Activated CD4-positive, alpha-beta memory T cell treated with anti-CD3 and anti-CD28 coated beads for 36 hours (primary cell): ENCODE measurements around the gene CDK11A. TPM values are rescaled to one million over a fixed set of nuclear protein-coding genes. Genes with fewer than 3 reads are reported as not detected.
A peak's percentile ranks its signal among the peaks of the same experiment; 100 is the strongest.
"Not testable (repeated sequence)": the region's sequence is repeated elsewhere in the genome, so short reads cannot be mapped to it uniquely, and the experiment has no call there.

ENCODE experiments used
- CTCF ChIA-PET: fragments of 350-600 bp; sonication (Branson Sonifier 250); formaldehyde crosslinking; loops from one replicate; lab custom pipeline; 2021; ENCODE audit warnings: antibody characterized with exemption, inconsistent platforms; lab: Charles Lee
- POLR2A ChIA-PET: fragments of 350-600 bp; sonication (Branson Sonifier 250); formaldehyde crosslinking; loops from one replicate; lab custom pipeline; 2021; ENCODE audit warnings: antibody characterized with exemption; lab: Charles Lee
- DNase-seq: peaks from one replicate; pipeline ENCODE4 v3.0.0-alpha.2; 2020
- H3K27ac Mint-ChIP-seq: one replicate; pipeline ENCODE4 v1.8.0; 2021; ENCODE audit warnings: mixed read lengths
- H3K27me3 Mint-ChIP-seq: one replicate; pipeline ENCODE4 v1.8.0; 2021; ENCODE audit warnings: mixed read lengths
- H3K36me3 Mint-ChIP-seq: one replicate; pipeline ENCODE4 v1.8.0; 2021; ENCODE audit warnings: mixed read lengths
- H3K4me1 Mint-ChIP-seq: one replicate; pipeline ENCODE4 v1.8.0; 2021; ENCODE audit warnings: low read depth, mixed read lengths
- H3K4me3 Mint-ChIP-seq: one replicate; pipeline ENCODE4 v1.8.0; 2021; ENCODE audit warnings: mild to moderate bottlenecking, mixed read lengths
- H3K9me3 Mint-ChIP-seq: one replicate; pipeline ENCODE4 v1.8.0; 2021; ENCODE audit warnings: mixed read lengths
- intact Hi-C: fragments of 100-400 bp; cut with micrococcal nuclease; formaldehyde crosslinking; loops from one replicate; pipeline ENCODE4 v1.15.1; 2023
- total RNA-seq, 2 experiments: library from RNA; stranded (reverse); gene quantifications; one replicate each; pipeline ENCODE4 v1.2.3, GENCODE V29; 2021

CDK11A gene
- 10 to 100 TPM; 44.5 to 49.1 TPM for total RNA-seq

- Mint-ChIP-seq H3K36me3 (peaks cover 14% of the 10 kb centered on the region), H3K27ac (peak within 1 kb of the TSS; percentile 92), H3K4me3 (peak within 1 kb of the TSS; percentile 87), H3K4me1 (peaks cover 17% of the 10 kb centered on the region)
- intact Hi-C loops = loop anchor here (5.0 kb wide), 2 partner anchors 67 to 152 kb away; partner anchors contain the start of genes CDK11B and SSU72
- DNase-seq = peak; percentile 99
- not testable (repeated sequence) for H3K27me3 Mint-ChIP-seq, H3K9me3 Mint-ChIP-seq
- CTCF ChIA-PET = interaction anchor here (0.6 to 1.0 kb wide), 2 partner anchors 182 to 184 kb away, joined by 3 to 4 read pairs; no protein-coding TSS in a partner anchor
- POLR2A ChIA-PET = interaction anchor here (0.6 to 1.0 kb wide), 3 partner anchors 46 to 185 kb away, joined by 3 to 4 read pairs (median 3); no protein-coding TSS in a partner anchor
Measured at GRCh38 chr1:1724035-1724864, at the start of gene CDK11A. Gene CDK11A, minus strand, starts transcription at chr1:1724357. Its CDS starts 1,539 bp downstream, at chr1:1722818.

GRCh38 chr1:1773874-1774273, 49.7 kb upstream of the CDK11A start:
- H3K4me1 Mint-ChIP-seq = peaks cover 26% of the 10 kb centered on the region
- no peak overlapping the region for H3K4me3 Mint-ChIP-seq
- DNase-seq = no peak
- no peaks in the 10 kb centered on the region for H3K27me3 Mint-ChIP-seq
- peaks cover 18% of the 10 kb centered on the region for H3K36me3 Mint-ChIP-seq
- intact Hi-C loops = no loop called here
- no peak overlapping the region for H3K27ac Mint-ChIP-seq
- ChIA-PET POLR2A (no interaction called here), CTCF (interaction anchor here (0.6 kb wide), 1 partner anchor 132 kb away, joined by 3 read pairs; no protein-coding TSS in a partner anchor)
- H3K9me3 Mint-ChIP-seq = peaks cover 9% of the 10 kb centered on the region

GRCh38 chr1:1771096-1771495, 46.9 kb upstream of the CDK11A start:
- H3K27me3 Mint-ChIP-seq = no peaks in the 10 kb centered on the region
- no peak overlapping the region for H3K27ac Mint-ChIP-seq
- no peak for DNase-seq
- H3K4me1 Mint-ChIP-seq = peaks cover 14% of the 10 kb centered on the region
- peaks cover 24% of the 10 kb centered on the region for H3K36me3 Mint-ChIP-seq
- peaks cover 9% of the 10 kb centered on the region for H3K9me3 Mint-ChIP-seq
- POLR2A ChIA-PET = no interaction called here
- H3K4me3 Mint-ChIP-seq = no peak overlapping the region
- intact Hi-C loops = no loop called here
- CTCF ChIA-PET = interaction anchor here (0.7 kb wide), 1 partner anchor 135 kb away, joined by 3 read pairs; no protein-coding TSS in a partner anchor

- Mint-ChIP-seq H3K27me3 (no peaks in the 10 kb centered on the region), H3K27ac (no peak overlapping the region), H3K4me1 (peaks cover 4% of the 10 kb centered on the region), H3K36me3 (peaks cover 22% of the 10 kb centered on the region), H3K4me3 (no peak overlapping the region), H3K9me3 (peaks cover 9% of the 10 kb centered on the region)
- CTCF ChIA-PET = no interaction called here
- intact Hi-C loops = no loop called here
- no peak for DNase-seq
- POLR2A ChIA-PET = no interaction called here
Measured at GRCh38 chr1:1770102-1770501, 45.9 kb upstream of the CDK11A start.

- Mint-ChIP-seq H3K27me3 (no peaks in the 10 kb centered on the region), H3K36me3 (peaks cover 26% of the 10 kb centered on the region), H3K9me3 (peaks cover 9% of the 10 kb centered on the region), H3K4me3 (no peak overlapping the region), H3K4me1 (no peaks in the 10 kb centered on the region), H3K27ac (no peak overlapping the region)
- no peak for DNase-seq
- CTCF ChIA-PET = no interaction called here
- intact Hi-C loops = no loop called here
- POLR2A ChIA-PET = no interaction called here
Measured at GRCh38 chr1:1768249-1768992, 44.3 kb upstream of the CDK11A start.

- Mint-ChIP-seq H3K36me3 (peaks cover 20% of the 10 kb centered on the region), H3K4me1 (no peaks in the 10 kb centered on the region)
- POLR2A ChIA-PET = no interaction called here
Measured at GRCh38 chr1:1764876-1765470, 40.8 kb upstream of the CDK11A start.

GRCh38 chr1:1763657-1764621, 39.8 kb upstream of the CDK11A start:
- intact Hi-C loops = no loop called here
- ChIA-PET POLR2A (no interaction called here), CTCF (no interaction called here)
- Mint-ChIP-seq H3K27me3 (no peaks in the 10 kb centered on the region), H3K27ac (no peak overlapping the region), H3K9me3 (no peaks in the 10 kb centered on the region), H3K4me1 (no peaks in the 10 kb centered on the region), H3K36me3 (peaks cover 22% of the 10 kb centered on the region), H3K4me3 (no peak overlapping the region)
- no peak for DNase-seq

More at GRCh38 chr1:1764876-1765470, 40.8 kb upstream of the CDK11A start:
- no peak overlapping the region for H3K27ac Mint-ChIP-seq
- CTCF ChIA-PET = no interaction called here
- intact Hi-C loops = no loop called here
- no peak overlapping the region for H3K4me3 Mint-ChIP-seq
- no peak for DNase-seq
- H3K27me3 Mint-ChIP-seq = no peaks in the 10 kb centered on the region
- no peaks in the 10 kb centered on the region for H3K9me3 Mint-ChIP-seq

GRCh38 chr1:1761504-1762376, 37.6 kb upstream of the CDK11A start:
- Mint-ChIP-seq H3K36me3 (peaks cover 22% of the 10 kb centered on the region), H3K4me1 (no peaks in the 10 kb centered on the region), H3K4me3 (no peak overlapping the region), H3K27me3 (no peaks in the 10 kb centered on the region), H3K27ac (no peak overlapping the region), H3K9me3 (no peaks in the 10 kb centered on the region)
- DNase-seq = no peak
- POLR2A ChIA-PET = no interaction called here
- intact Hi-C loops = no loop called here
- CTCF ChIA-PET = no interaction called here

- POLR2A ChIA-PET = no interaction called here
- H3K27me3 Mint-ChIP-seq = no peaks in the 10 kb centered on the region
- no peak for DNase-seq
- no peaks in the 10 kb centered on the region for H3K9me3 Mint-ChIP-seq
- H3K4me1 Mint-ChIP-seq = no peaks in the 10 kb centered on the region
- no peak overlapping the region for H3K4me3 Mint-ChIP-seq
- CTCF ChIA-PET = no interaction called here
- H3K27ac Mint-ChIP-seq = no peak overlapping the region
- intact Hi-C loops = no loop called here
- peaks cover 25% of the 10 kb centered on the region for H3K36me3 Mint-ChIP-seq
Measured at GRCh38 chr1:1760715-1761114, 36.6 kb upstream of the CDK11A start.

GRCh38 chr1:1760345-1760650, 36.1 kb upstream of the CDK11A start:
- Mint-ChIP-seq H3K36me3 (peaks cover 26% of the 10 kb centered on the region), H3K4me1 (no peaks in the 10 kb centered on the region), H3K4me3 (no peak overlapping the region), H3K9me3 (no peaks in the 10 kb centered on the region), H3K27ac (no peak overlapping the region), H3K27me3 (no peaks in the 10 kb centered on the region)
- intact Hi-C loops = no loop called here
- DNase-seq = no peak
- ChIA-PET CTCF (no interaction called here), POLR2A (no interaction called here)
